ENCODE measurements around the gene CORO2A.

GRCh38 chr9:98120476-98120875 is 72.0 kb downstream of the CORO2A start:
- TF ChIP-seq CTCF (IDR thresholded peaks at IDR 0.05; ENCODE audit: low read depth, low read length, poor library complexity, severe bottlenecking) (no peak), EZH2phosphoT487 (IDR thresholded peaks at IDR 0.05; ENCODE audit: borderline replicate concordance, low read length) (no peak)
